ENCODE data around the gene PTGR2.
"Not testable (repeated sequence)": the region's sequence is repeated elsewhere in the genome, so short reads cannot be mapped to it uniquely, and the experiment has no call there.

Gene PTGR2

GRCh38 chr14:73833530-73834260, 17.9 kb upstream of the PTGR2 start:
- no peak for DNase-seq

GRCh38 chr14:73834261-73834625, 17.4 kb upstream of the PTGR2 start:
- no peak for DNase-seq

- not testable (repeated sequence) for DNase-seq
These were observed 13.2 kb upstream of the PTGR2 start for GRCh38 chr14:73838293-73839034.

- no peak for DNase-seq
These were observed 9.4 kb upstream of the PTGR2 start for GRCh38 chr14:73842201-73842600.

GRCh38 chr14:73842851-73843250, 8.8 kb upstream of the PTGR2 start:
- DNase-seq = no peak

- DNase-seq = no peak
These were observed 8.3 kb upstream of the PTGR2 start for GRCh38 chr14:73843296-73843695.

- DNase-seq = no peak
These were observed 4.7 kb upstream of the PTGR2 start for GRCh38 chr14:73846947-73847346.

- DNase-seq = peak in 1 of 2 experiments; percentile 14
These were observed 631 bp upstream of the PTGR2 start for GRCh38 chr14:73851000-73851399.

- DNase-seq = no peak
These were observed 7.5 kb downstream of the PTGR2 start for GRCh38 chr14:73859145-73859544.

GRCh38 chr14:73861073-73861472, 9.4 kb downstream of the PTGR2 start:
- no peak for DNase-seq

GRCh38 chr14:73862480-73862879, 10.8 kb downstream of the PTGR2 start:
- no peak for DNase-seq

GRCh38 chr14:73863209-73863608, 11.6 kb downstream of the PTGR2 start:
- DNase-seq = no peak

- DNase-seq = no peak
These were observed 14.0 kb downstream of the PTGR2 start for GRCh38 chr14:73865534-73866113.

- DNase-seq = not testable (repeated sequence)
These were observed 18.1 kb downstream of the PTGR2 start for GRCh38 chr14:73869754-73870153.

GRCh38 chr14:73870525-73871235, 19.0 kb downstream of the PTGR2 start:
- no peak for DNase-seq

- DNase-seq = no peak
These were observed 22.0 kb downstream of the PTGR2 start for GRCh38 chr14:73873660-73874059.

GRCh38 chr14:73877790-73878189, 26.2 kb downstream of the PTGR2 start:
- DNase-seq = no peak

GRCh38 chr14:73878436-73878835, 26.8 kb downstream of the PTGR2 start:
- no peak for DNase-seq

- no peak for DNase-seq
These were observed 27.4 kb downstream of the PTGR2 start for GRCh38 chr14:73879027-73879426.

- no peak for DNase-seq
These were observed 33.0 kb downstream of the PTGR2 start for GRCh38 chr14:73884438-73885190.

GRCh38 chr14:73886449-73887317, 35.1 kb downstream of the PTGR2 start, which contains the start of gene ZNF410:
Gene ZNF410 (plus strand): TSS chr14:73886859. CDS start chr14:73892176, 5,317 bp downstream.
- peak; percentile 91 to 96 for DNase-seq

- DNase-seq = no peak
These were observed 35.6 kb downstream of the PTGR2 start for GRCh38 chr14:73887318-73887616.
